Measurements from ENCODE around the gene ZFX. TPM values are rescaled to one million over a fixed set of nuclear protein-coding genes. Genes with fewer than 3 reads are reported as not detected.

ZFX gene
- total and polyA plus RNA-seq, 11 donors: 6.4 to 70.5 (median 41.4) TPM

GRCh38 chrX:24262309-24262708 lies 112.8 kb downstream of the ZFX start:
- Histone ChIP-seq H3K9me3 (no peaks in the 10 kb centered on the region), H3K4me1 (peaks cover 0 to 11% (median 0%) of the 10 kb centered on the region in 12 donors), H3K4me3 (no peak overlapping the region), H3K27ac (no peak overlapping the region), H3K36me3 (no peaks in the 10 kb centered on the region), H3K27me3 (peaks cover 0 to 32% (median 0%) of the 10 kb centered on the region in 9 donors)
- ATAC-seq (no peak), DNase-seq (no peak)
- intact Hi-C loops (cut with DNase I): loop anchor here in 3 of 10 donors (10.0 kb wide), 2 partner anchors 102 to 232 kb away; partner anchors contain the start of gene SUPT20HL1 (in 1 of the 3)
- TF ChIP-seq POLR2A (IDR thresholded peaks at IDR 0.05) (no peak), CTCF (IDR thresholded peaks at IDR 0.05) (no peak)
- 85 to 99% (median 93%) methylated on average over 3 of the region's 3 CpGs for WGBS, 4 donors

GRCh38 chrX:24264383-24264782 lies 114.9 kb downstream of the ZFX start:
- Histone ChIP-seq H3K9me3 (no peaks in the 10 kb centered on the region), H3K4me3 (no peak overlapping the region), H3K27ac (no peak overlapping the region), H3K27me3 (peaks cover 0 to 38% (median 0%) of the 10 kb centered on the region in 9 donors), H3K4me1 (peaks cover 0 to 11% (median 0%) of the 10 kb centered on the region in 12 donors), H3K36me3 (no peaks in the 10 kb centered on the region)
- TF ChIP-seq CTCF (IDR thresholded peaks at IDR 0.05) (no peak), POLR2A (IDR thresholded peaks at IDR 0.05) (no peak)
- no peak for DNase-seq
- ATAC-seq: no peak
- intact Hi-C loops (cut with DNase I): loop anchor here in 3 of 10 donors (10.0 kb wide), 2 partner anchors 100 to 230 kb away; partner anchors contain the start of gene SUPT20HL1 (in 1 of the 3)
- WGBS, 4 donors: 71 to 88% (median 78%) methylated on average over 6 of the region's 6 CpGs

Other genes with a start within 250 kb of the ZFX start
- 100 to 1,000 TPM in 3 of 9 donors, 10 to 100 TPM in 6; 41.0 to 113 (median 92.2) TPM for gene APOO, start 241.8 kb upstream of the ZFX start, total RNA-seq
- 10 to 100 TPM; 53.1 to 95.2 TPM for gene APOO, start 241.8 kb upstream of the ZFX start, polyA plus RNA-seq
- gene CXorf58, start 241.7 kb upstream of the ZFX start, total RNA-seq: under 1 TPM in 4 of 9 donors, not detected in 5; 0.16 to 0.30 (median 0.24) TPM
- gene CXorf58, start 241.7 kb upstream of the ZFX start, polyA plus RNA-seq: under 1 TPM; 0.10 to 0.23 TPM
- gene KLHL15, start 122.5 kb upstream of the ZFX start, total RNA-seq: 1 to 10 TPM; 4.1 to 8.4 (median 6.4) TPM
- gene KLHL15, start 122.5 kb upstream of the ZFX start, polyA plus RNA-seq: 1 to 10 TPM; 1.4 to 2.3 TPM
- 100 to 1,000 TPM in 1 of 9 donors, 10 to 100 TPM in 8; 60.0 to 126 (median 83.0) TPM for gene EIF2S3, start 94.8 kb upstream of the ZFX start, total RNA-seq
- 10 to 100 TPM; 22.9 to 70.0 TPM for gene EIF2S3, start 94.8 kb upstream of the ZFX start, polyA plus RNA-seq
- under 1 TPM in 1 of 9 donors, not detected in 8; 0.22 TPM for gene SUPT20HL2, start 164.3 kb downstream of the ZFX start, total RNA-seq
- gene SUPT20HL2, start 164.3 kb downstream of the ZFX start, polyA plus RNA-seq: not detected
- gene SUPT20HL1, start 210.9 kb downstream of the ZFX start, total RNA-seq: not detected
- gene SUPT20HL1, start 210.9 kb downstream of the ZFX start, polyA plus RNA-seq: not detected

All from heart left ventricle (tissue), 16 donors.